ENCODE measurements around the gene MICAL3.

The MICAL3 gene

GRCh38 chr22:17872471-17872870, 151.9 kb downstream of the MICAL3 start:
- DNase-seq: no peak
- Histone ChIP-seq H3K4me1 (ENCODE audit: low read length) (no peaks in the 10 kb centered on the region), H3K27ac (ENCODE audit: low read length) (no peak overlapping the region), H3K9ac (ENCODE audit: low read length) (no peak overlapping the region), H3K4me3 (ENCODE audit: low read length) (no peak overlapping the region), H4K20me1 (ENCODE audit: insufficient read depth, low read length) (no peaks in the 10 kb centered on the region), H3K4me2 (ENCODE audit: low read depth, low read length) (no peak overlapping the region), H3K79me2 (ENCODE audit: low read length) (no peaks in the 10 kb centered on the region), H3K9me2 (replicated peaks; ENCODE audit: insufficient read depth, low read length) (no peaks in the 10 kb centered on the region), H3F3A (ENCODE audit: insufficient read depth, low read length) (no peaks in the 10 kb centered on the region), H3K36me3 (replicated peaks; ENCODE audit: insufficient read depth, low read length) (0 out of 2 replicates have a peak, but pooled peaks cover 9% of the 10 kb centered on the region), H2AFZ (ENCODE audit: low read length) (no peak overlapping the region), H3K27me3 (replicated peaks; ENCODE audit: insufficient read depth, low read length) (no peaks in the 10 kb centered on the region), H3K9me3 (replicated peaks; ENCODE audit: insufficient read depth, low read length) (no peaks in the 10 kb centered on the region)
- TF ChIP-seq EZH2phosphoT487 (IDR thresholded peaks at IDR 0.05; ENCODE audit: low read length) (no peak), EZH2 (optimal IDR thresholded peaks at IDR 0.05; ENCODE audit: low read depth, low read length) (no peak), CTCF (IDR thresholded peaks at IDR 0.05; ENCODE audit: low read length) (no peak)

DNA sequence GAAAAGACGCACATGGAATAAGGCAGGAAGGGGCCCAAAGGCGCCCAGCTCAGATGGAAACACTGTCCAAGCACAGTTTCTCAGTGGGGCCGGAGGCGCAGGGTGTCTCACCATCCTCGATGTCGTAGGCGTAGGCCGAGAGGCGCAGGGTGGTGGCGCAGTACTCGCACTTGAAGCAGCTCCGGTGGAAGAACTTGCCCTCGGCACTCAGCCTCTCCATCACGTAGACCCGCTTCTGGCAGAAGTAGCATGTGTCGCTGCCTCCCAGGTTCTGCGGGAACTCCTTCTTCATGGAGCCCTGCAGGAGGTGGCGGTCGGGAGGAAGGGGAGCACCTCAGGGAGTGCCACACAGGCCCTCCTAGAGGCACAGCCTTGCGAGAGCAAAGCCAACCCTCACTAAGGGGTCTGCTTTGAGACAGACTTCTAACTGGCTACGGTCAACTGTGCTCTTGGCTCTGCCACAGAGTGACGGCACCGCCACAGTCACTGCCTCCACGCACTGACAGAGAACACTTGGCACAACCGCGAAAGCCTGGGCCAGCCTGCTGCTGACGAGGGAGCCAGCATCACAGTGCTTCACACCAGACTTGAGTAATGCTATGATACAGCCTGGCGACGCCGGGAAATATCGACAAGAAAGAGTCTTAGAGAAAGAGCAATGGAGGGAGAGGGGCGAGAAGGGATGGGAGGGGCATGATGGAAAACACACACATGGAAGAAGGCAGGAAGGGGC, 152.5 kb downstream of the MICAL3 start:
- no peak for DNase-seq
- TF ChIP-seq EZH2phosphoT487 (IDR thresholded peaks at IDR 0.05; ENCODE audit: low read length): no peak
- TF ChIP-seq CTCF (IDR thresholded peaks at IDR 0.05; ENCODE audit: low read length): no peak
- Histone ChIP-seq H3K4me3 (ENCODE audit: low read length) (no peak overlapping the region), H2AFZ (ENCODE audit: low read length) (no peak overlapping the region), H3K36me3 (replicated peaks; ENCODE audit: insufficient read depth, low read length) (0 out of 2 replicates have a peak, but pooled peaks cover 9% of the 10 kb centered on the region), H3K79me2 (ENCODE audit: low read length) (no peaks in the 10 kb centered on the region), H3K4me2 (ENCODE audit: low read depth, low read length) (no peak overlapping the region), H3F3A (ENCODE audit: insufficient read depth, low read length) (no peaks in the 10 kb centered on the region), H3K27me3 (replicated peaks; ENCODE audit: insufficient read depth, low read length) (no peaks in the 10 kb centered on the region), H3K4me1 (ENCODE audit: low read length) (no peaks in the 10 kb centered on the region), H3K9me3 (replicated peaks; ENCODE audit: insufficient read depth, low read length) (no peaks in the 10 kb centered on the region), H3K9ac (ENCODE audit: low read length) (no peak overlapping the region), H3K9me2 (replicated peaks; ENCODE audit: insufficient read depth, low read length) (no peaks in the 10 kb centered on the region), H3K27ac (ENCODE audit: low read length) (no peak overlapping the region), H4K20me1 (ENCODE audit: insufficient read depth, low read length) (no peaks in the 10 kb centered on the region)

- no peaks in the 10 kb centered on the region for H3K9me2 ChIP-seq (replicated peaks; ENCODE audit: insufficient read depth, low read length)
- no peaks in the 10 kb centered on the region for H4K20me1 ChIP-seq (ENCODE audit: insufficient read depth, low read length)
- H3K79me2 ChIP-seq (ENCODE audit: low read length): no peaks in the 10 kb centered on the region
- H3K36me3 ChIP-seq (replicated peaks; ENCODE audit: insufficient read depth, low read length): 0 out of 2 replicates have a peak, but pooled peaks cover 9% of the 10 kb centered on the region
- no peak for TF ChIP-seq EZH2phosphoT487 (IDR thresholded peaks at IDR 0.05; ENCODE audit: low read length)
- H3K27ac ChIP-seq (ENCODE audit: low read length): no peak overlapping the region
- H3K4me3 ChIP-seq (ENCODE audit: low read length): no peak overlapping the region
- no peak overlapping the region for H2AFZ ChIP-seq (ENCODE audit: low read length)
- H3K9ac ChIP-seq (ENCODE audit: low read length): no peak overlapping the region
- no peak for DNase-seq
- H3K27me3 ChIP-seq (replicated peaks; ENCODE audit: insufficient read depth, low read length): no peaks in the 10 kb centered on the region
- no peaks in the 10 kb centered on the region for H3F3A ChIP-seq (ENCODE audit: insufficient read depth, low read length)
- H3K4me1 ChIP-seq (ENCODE audit: low read length): no peaks in the 10 kb centered on the region
- no peaks in the 10 kb centered on the region for H3K9me3 ChIP-seq (replicated peaks; ENCODE audit: insufficient read depth, low read length)
- H3K4me2 ChIP-seq (ENCODE audit: low read depth, low read length): no peak overlapping the region
These were observed 154.0 kb downstream of the MICAL3 start for GRCh38 chr22:17870407-17870806.

All from MM.1S (cell line).